Prostate gland (tissue), 2 donors: ENCODE results near the gene PRKAG2. TPM values are rescaled to one million over a fixed set of nuclear protein-coding genes. Genes with fewer than 3 reads are reported as not detected.

Experiments used
- DNase-seq: peaks from one replicate; pipeline ENCODE4 v3.0.0-alpha.2; 2019; ENCODE audit warnings: low spot score
- H3K27ac ChIP-seq, 2 donors: fragments of 200-600 bp; sonication (generic); 2 replicates each; pipeline ENCODE4 v1.5.1; 2017 to 2019
- H3K27me3 ChIP-seq: fragments of 200-600 bp; sonication (generic); replicated peaks from 2 replicates; pipeline ENCODE4 v1.5.1; 2019; ENCODE audit not compliant: insufficient read depth
- H3K36me3 ChIP-seq, 2 donors: fragments of 200-600 bp; sonication (generic); 1 replicate in 1 of 2; 2 replicates in 1 of 2; pipeline versions ENCODE4 v1.5.1 to v1.8.1; 2017 to 2019
- H3K4me1 ChIP-seq: fragments of 200-600 bp; sonication (generic); replicated peaks from 2 replicates; pipeline ENCODE4 v1.5.1; 2019
- H3K4me3 ChIP-seq, 2 donors: fragments of 200-600 bp; sonication (generic); 2 replicates each; pipeline ENCODE4 v1.5.1; 2017 to 2019
- H3K9me3 ChIP-seq: fragments of 200-600 bp; sonication (generic); 2 replicates; pipeline ENCODE4 v1.5.1; 2017
- POLR2A ChIP-seq: fragments of 450-650 bp; IDR thresholded peaks from one replicate; pipeline ENCODE4 v1.6.1; 2016; ENCODE audit warnings: antibody characterized with exemption, mild to moderate bottlenecking
- POLR2AphosphoS5 ChIP-seq: sonication (generic); formaldehyde crosslinking; IDR thresholded peaks from one replicate; pipeline ENCODE4 v1.6.1; 2017; ENCODE audit warnings: antibody characterized with exemption
- WGBS: methylation state at CpG from one replicate; pipeline ENCODE4 v1.1.5; 2018; 5-methylcytosine and 5-hydroxymethylcytosine counted together
- intact Hi-C: fragments of 100-400 bp; cut with DNase I; formaldehyde crosslinking; loops from one replicate; pipeline ENCODE4 v1.14.2; 2022
- total RNA-seq, 2 donors: library from RNA; depleted of rRNA; stranded (reverse); fragments of >200 nt; gene quantifications; one replicate each; pipeline ENCODE4 v1.1.0, GENCODE V29; 2016
- TF ChIP-seq, protein P1 (sequence below), 4 experiments: fragments of 200-600 bp in 2 of 4; fragments of 450-650 bp in 2 of 4; sonication (generic) in 2 of 4; IDR thresholded peaks; 1 replicate in 3 of 4; 2 replicates in 1 of 4; pipeline ENCODE4 v1.5.1; 2016 to 2019; ENCODE audit warnings: antibody characterized with exemption in 4 of 4, mild to moderate bottlenecking in 2 of 4, moderate library complexity in 2 of 4

PRKAG2 gene
- total RNA-seq, 2 donors from 2014 or later: 31.6 to 38.1 TPM

DNA sequence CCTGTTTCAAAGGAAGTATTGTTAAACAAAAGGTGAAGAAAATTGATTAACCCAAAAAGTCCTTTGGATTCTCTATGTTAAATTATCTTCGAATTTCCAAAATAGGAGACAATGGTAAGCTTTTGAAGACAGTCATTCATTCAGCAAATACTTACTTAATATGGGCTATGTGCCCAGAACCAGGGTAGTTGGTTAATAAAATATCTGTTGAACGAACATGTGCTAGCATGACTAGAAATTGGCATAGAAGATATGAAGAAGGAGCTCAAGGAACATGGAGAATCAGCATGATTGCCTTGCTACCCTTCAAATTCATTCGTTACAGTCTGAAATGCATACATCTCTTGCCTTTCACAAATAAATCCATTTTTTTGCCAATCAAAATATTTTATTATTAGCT lies 234.2 kb downstream of the PRKAG2 start:
- no peaks in the 10 kb centered on the region for H3K4me1 ChIP-seq
- no peak overlapping the region for H3K27ac ChIP-seq
- peaks cover 0 to 4% of the 10 kb centered on the region in 2 donors for H3K36me3 ChIP-seq
- intact Hi-C loops: no loop called here
- no peaks in the 10 kb centered on the region for H3K9me3 ChIP-seq
- DNase-seq: peak; percentile 37
- TF ChIP-seq, protein P1, sequence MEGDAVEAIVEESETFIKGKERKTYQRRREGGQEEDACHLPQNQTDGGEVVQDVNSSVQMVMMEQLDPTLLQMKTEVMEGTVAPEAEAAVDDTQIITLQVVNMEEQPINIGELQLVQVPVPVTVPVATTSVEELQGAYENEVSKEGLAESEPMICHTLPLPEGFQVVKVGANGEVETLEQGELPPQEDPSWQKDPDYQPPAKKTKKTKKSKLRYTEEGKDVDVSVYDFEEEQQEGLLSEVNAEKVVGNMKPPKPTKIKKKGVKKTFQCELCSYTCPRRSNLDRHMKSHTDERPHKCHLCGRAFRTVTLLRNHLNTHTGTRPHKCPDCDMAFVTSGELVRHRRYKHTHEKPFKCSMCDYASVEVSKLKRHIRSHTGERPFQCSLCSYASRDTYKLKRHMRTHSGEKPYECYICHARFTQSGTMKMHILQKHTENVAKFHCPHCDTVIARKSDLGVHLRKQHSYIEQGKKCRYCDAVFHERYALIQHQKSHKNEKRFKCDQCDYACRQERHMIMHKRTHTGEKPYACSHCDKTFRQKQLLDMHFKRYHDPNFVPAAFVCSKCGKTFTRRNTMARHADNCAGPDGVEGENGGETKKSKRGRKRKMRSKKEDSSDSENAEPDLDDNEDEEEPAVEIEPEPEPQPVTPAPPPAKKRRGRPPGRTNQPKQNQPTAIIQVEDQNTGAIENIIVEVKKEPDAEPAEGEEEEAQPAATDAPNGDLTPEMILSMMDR (IDR thresholded peaks at IDR 0.05): no peak
- no peak for TF ChIP-seq POLR2A
- TF ChIP-seq POLR2AphosphoS5: peak; percentile 50
- 39% methylated on average over 3 of the region's 3 CpGs for WGBS
- H3K4me3 ChIP-seq: no peak overlapping the region
- H3K27me3 ChIP-seq: no peaks in the 10 kb centered on the region

DNA sequence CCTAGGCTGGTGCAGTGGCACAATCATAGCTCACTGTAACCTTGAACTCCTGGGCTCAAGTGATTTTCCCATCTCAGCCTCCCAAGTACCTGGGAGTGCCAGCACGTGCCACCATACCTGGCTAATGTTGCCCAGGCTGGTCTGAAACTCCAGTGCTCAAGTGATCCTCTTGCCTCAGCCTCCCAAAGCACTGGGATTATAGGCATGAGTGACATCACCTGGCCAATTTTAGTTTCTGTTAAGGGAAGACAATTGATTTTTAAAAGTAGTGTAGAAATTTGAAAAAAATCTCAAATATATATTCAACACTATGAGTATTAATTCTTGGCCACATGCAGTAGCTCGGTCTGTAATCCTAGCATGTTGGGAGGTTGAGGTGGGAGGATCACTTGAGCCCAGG lies 235.3 kb downstream of the PRKAG2 start:
- 88% methylated on average over 2 of the region's 2 CpGs for WGBS
- H3K27ac ChIP-seq: no peak overlapping the region

DNA sequence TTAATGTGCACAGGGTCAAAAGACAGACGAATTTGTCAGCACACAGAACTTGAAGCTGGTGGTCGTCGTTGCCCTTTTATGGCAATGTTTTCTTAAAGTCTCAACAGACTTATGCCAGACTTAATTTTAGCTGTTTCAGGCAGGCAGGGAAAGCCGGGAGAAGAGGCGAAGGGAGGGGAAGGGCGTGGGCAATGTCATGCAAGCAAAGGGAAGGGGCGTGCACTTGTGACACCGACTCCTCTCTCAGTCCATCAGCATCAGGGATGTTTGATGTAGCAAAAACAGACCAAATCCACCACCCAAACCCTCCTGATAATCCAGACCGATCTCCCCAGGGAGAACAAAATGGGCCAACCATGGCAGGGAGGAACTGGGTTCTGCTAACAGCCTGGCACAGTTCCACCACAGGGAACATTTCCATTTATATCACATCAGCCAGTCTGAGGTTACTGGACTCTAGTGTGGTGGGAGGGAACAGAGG lies 239.1 kb downstream of the PRKAG2 start:
- no peaks in the 10 kb centered on the region for H3K36me3 ChIP-seq
- H3K4me3 ChIP-seq: no peak overlapping the region
- TF ChIP-seq, protein P1 (IDR thresholded peaks at IDR 0.05): no peak
- TF ChIP-seq POLR2A (no peak), POLR2AphosphoS5 (peak; percentile 8)
- 44% methylated on average over 9 of the region's 9 CpGs for WGBS
- no peak for DNase-seq
- H3K27ac ChIP-seq: peak overlapping the region; percentile 36 to 46
- H3K4me1 ChIP-seq: no peaks in the 10 kb centered on the region
- no peaks in the 10 kb centered on the region for H3K27me3 ChIP-seq
- intact Hi-C loops: no loop called here
- no peaks in the 10 kb centered on the region for H3K9me3 ChIP-seq

More for the DNA sequence above, 235.3 kb downstream of the PRKAG2 start:
- TF ChIP-seq, protein P1 (IDR thresholded peaks at IDR 0.05): no peak
- TF ChIP-seq POLR2A: no peak
- no peak for TF ChIP-seq POLR2AphosphoS5
- Histone ChIP-seq H3K9me3 (no peaks in the 10 kb centered on the region), H3K36me3 (peaks cover 0 to 4% of the 10 kb centered on the region in 2 donors), H3K27me3 (no peaks in the 10 kb centered on the region), H3K4me1 (no peaks in the 10 kb centered on the region), H3K4me3 (no peak overlapping the region)
- no peak for DNase-seq
- intact Hi-C loops: no loop called here

DNA sequence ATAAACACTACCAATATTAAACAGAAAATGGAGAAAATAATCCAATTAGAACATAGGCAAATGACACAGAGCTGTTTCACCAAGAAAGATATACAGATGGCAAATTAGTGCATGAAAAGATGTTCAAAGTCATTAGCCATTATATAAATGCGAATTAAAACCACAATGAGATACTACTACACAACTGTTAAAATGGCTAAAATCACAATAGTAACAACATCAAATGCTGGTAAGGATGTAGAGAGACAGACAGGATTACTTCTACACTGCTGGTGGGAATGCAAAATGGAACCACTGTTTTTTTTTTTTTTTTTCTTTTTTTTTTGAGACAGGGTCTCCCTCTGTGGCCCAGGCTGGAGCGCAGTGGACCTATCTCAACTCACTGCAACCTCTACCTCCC lies 242.3 kb downstream of the PRKAG2 start:
- no peak overlapping the region for H3K4me3 ChIP-seq
- no peak overlapping the region for H3K27ac ChIP-seq
- no peaks in the 10 kb centered on the region for H3K36me3 ChIP-seq
- DNase-seq: no peak
- 99% methylated on average over 2 of the region's 2 CpGs for WGBS
- TF ChIP-seq, protein P1 (IDR thresholded peaks at IDR 0.05): no peak
- no peak for TF ChIP-seq POLR2AphosphoS5
- TF ChIP-seq POLR2A: no peak
- H3K4me1 ChIP-seq: peaks cover 3% of the 10 kb centered on the region
- no peaks in the 10 kb centered on the region for H3K9me3 ChIP-seq
- no peaks in the 10 kb centered on the region for H3K27me3 ChIP-seq
- intact Hi-C loops: loop anchor here (5.0 kb wide), 2 partner anchors 48 to 103 kb away; no protein-coding TSS in a partner anchor

DNA sequence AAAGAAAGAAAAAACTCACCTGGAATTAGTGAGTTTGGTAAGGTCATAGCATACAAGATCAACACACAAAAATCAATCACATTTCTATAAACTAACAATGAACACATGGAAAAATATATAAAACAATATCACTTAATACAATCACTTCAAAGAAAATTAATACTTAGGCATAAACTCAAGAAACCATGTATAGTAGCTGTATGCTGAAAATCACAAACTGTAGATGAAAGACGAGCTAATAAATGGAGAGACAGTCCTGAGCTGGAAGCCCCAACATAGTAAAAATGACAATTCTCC lies 243.5 kb downstream of the PRKAG2 start:
- H3K36me3 ChIP-seq: no peaks in the 10 kb centered on the region
- H3K27ac ChIP-seq: peak overlapping the region; percentile 84 to 95
- no peaks in the 10 kb centered on the region for H3K27me3 ChIP-seq
- 100% methylated on average over 1 of the region's 1 CpG for WGBS
- H3K4me1 ChIP-seq: peaks cover 3% of the 10 kb centered on the region
- no peak for DNase-seq
- TF ChIP-seq POLR2AphosphoS5: no peak
- no peak for TF ChIP-seq POLR2A
- TF ChIP-seq, protein P1 (IDR thresholded peaks at IDR 0.05): no peak
- H3K9me3 ChIP-seq: no peaks in the 10 kb centered on the region
- intact Hi-C loops: loop anchor here (5.0 kb wide), 2 partner anchors 49 to 104 kb away; no protein-coding TSS in a partner anchor
- no peak overlapping the region for H3K4me3 ChIP-seq
